NCI-H2227 (cell line): ENCODE data around the gene CMTM7.
"Not testable (repeated sequence)": the region's sequence is repeated elsewhere in the genome, so short reads cannot be mapped to it uniquely, and the experiment has no call there.

Source experiments
- DNase-seq: peaks from one replicate; lab custom pipeline; 2025; ENCODE audit not compliant: unreplicated experiment; lab: John Stamatoyannopoulos, UW

The CMTM7 gene

DNA sequence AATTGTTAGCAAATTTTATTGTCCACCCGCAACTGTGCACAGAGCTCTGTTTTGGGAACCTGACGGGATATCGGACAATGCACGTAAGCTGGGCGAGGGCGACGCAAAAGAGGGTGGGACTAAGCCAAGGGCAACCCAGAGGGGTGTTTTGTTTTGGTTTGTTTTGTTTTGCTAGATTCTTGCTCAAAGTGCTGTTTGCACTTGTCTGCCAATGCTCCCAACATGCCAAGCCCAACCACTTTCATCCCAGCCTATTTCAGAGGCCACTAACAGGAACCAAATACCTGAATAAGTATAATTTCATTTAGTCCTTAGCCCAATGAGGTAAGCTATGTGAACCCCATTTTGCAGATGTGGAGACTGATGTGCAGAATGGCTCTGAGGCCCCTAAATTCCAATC lies 9.7 kb upstream of the CMTM7 start:
- DNase-seq, result no peak

DNA sequence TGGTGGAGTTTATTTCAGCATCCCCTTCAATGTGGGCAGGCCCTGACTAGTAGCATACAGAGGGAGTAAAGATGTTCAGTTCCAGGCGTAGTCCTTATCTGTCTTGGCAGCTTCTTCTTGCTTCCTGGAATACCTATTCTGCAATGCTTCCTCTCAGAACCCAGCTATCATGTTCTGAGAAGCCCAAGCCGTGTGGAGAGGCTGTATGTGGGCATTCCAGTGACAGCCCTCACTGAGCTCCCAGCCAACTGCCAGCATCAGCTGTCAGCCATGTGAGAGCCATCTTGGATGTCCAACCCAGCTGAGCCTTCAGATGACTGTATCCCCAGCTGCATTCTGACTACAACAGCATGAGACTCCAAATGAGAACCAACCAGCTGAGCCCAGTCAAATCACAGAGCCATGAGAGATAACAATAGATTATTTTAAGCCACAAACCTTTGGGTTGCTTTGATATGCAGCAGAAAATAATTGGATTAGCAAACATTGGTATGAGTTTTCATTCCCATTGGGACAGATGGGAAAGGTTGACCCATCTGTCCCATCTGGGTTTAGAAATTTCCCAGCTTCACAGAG lies 8.4 kb upstream of the CMTM7 start:
- DNase-seq, result no peak

DNA sequence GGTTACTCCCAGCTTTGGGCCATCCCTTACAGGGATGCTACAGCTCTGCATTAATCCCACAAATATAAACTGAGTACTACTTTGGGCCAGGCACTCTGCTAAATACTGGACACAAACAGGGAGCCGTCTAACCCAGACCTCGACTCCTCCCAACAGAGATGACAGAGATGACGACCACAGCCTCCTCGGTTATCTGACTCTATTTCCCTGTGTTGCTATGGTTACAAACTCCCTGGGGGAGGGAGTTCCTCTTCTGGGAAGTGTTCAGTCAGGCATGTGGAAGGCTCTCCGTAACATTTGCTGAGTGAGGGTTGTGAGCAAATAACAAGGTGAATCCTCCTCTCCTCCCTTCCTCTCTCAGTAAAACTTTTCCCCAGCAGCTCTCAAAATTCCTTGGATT lies 6.7 kb upstream of the CMTM7 start:
- DNase-seq, result no peak

DNA sequence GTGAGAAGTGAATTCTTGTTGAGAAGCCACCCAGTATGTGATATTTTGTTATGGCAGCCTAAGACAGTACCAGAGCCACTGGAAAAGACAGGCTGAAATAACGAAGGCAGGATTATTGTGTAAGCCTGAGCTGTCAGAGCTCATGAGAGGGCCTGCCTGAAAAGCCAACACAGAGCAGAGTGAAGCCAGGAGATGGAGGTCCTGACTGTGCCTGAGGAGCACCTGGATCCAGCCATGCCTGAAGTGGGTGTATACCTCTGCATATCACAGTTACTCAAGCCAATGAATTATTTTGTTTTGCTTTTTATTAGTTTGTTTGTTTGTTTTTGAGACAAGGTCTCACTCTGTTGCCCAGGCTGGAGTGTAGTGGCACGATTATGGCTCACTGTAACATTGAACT lies 4.1 kb upstream of the CMTM7 start:
- no peak for DNase-seq

DNA sequence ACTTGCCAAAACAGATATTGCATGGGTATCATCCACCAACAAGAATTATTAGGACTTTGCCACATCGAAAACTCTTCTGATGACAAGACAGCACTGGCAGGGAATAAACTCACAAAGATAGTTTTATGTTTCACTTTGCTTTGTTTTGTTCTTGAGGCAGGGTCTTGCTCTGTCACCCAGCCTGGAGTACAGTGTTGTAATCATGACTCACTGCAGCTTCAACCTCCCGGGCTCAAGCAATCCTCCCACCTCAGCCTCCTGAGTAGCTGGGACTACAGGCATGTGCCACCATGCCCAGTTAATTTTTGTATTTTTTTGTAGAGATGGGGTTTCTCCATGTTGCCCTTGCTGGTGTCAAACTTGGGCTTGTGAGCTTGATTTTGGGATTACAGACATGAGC lies 2.1 kb upstream of the CMTM7 start:
- not testable (repeated sequence) for DNase-seq

DNA sequence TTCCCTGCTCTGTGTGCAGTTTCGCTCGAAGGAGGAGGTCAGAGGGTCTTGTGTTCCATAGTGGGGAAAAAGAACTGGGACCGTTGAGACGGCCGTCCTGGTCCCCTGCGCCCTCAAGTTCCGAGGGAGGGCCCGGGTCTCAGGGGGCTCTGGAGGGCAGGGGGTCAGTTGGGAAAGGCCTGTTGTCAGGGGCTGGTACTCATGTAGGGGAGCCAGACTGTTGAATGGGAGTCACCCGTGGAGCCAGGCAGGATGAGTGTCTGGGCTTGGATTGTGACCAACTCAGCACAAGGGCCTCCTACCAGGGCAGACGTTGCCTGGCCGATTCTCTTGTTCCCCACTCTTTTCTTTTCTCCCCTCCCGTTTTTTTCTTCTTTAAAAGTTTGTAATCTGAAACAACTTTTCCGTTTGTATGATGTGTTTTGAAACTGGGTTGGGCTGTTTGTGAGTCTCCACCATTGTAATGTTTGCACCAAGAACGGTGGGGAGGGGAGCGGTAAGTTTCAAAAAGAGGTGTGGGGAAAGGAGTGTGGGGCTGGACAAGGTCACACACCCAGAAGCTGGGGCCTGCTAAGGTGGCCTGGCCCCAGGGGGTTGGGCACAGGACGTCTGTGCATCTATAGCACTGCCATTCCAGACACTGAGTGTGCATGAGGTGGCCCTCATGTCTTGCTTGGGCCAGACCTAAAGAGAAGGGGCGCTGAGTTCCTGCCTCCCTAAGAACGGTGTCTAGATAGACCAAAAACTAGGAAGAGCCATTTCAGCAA lies 1.1 kb downstream of the CMTM7 start:
- no peak for DNase-seq

DNA sequence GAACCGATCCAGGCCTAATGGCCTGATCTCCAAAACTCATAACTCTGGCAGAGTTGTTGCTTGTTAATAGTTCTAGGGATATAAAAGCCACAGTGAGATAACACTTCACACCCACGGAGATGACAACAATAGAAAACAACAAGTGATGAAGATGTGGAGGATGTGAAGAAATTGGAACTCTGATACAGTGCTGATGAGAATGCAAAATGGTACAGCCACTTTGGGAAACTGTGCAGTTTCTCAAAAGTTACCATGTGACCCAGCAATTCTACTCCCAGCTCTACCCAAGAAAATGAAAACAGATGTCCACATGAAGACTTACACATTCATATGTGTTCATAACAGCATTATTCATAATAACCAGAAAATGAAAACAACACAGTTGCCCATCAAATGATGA lies 3.8 kb downstream of the CMTM7 start:
- DNase-seq, result no peak

DNA sequence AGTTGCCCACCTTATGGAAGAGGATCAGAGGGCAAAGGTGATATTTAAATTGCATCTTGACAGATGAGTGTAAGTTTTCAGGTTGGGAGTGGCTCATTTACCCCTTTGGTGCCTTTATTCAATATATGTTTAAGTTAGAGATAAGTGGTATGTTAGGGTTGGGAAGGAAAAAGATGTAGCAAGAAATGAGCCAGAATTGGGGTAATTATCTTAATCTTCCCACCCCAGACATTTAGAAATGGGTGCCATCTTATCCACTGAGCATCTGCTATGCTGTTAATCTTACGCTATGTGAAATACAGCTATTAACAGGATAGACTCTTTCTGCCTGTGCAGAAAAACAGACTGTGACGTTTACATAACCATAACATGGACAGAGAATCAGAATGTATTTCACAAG lies 6.3 kb downstream of the CMTM7 start:
- DNase-seq, result peak; percentile 10

DNA sequence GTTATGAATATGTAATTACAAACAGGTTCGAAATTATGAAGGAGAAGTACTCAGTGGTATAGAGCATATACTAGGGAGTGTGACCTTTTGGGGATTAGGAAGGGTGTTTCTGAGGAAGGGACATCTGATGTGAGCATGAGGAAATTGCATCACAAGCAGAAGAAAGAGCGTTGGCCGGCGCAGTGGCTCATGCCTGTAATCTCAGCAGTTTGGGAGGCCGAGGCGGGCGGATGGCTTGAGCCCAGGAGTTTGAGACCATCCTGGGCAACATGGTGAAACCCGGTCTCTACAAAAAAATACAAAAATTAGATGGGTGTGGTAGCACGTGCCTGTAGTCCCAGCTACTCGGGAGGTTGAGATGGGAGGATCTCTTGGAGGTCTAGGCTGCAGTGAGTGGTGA lies 6.9 kb downstream of the CMTM7 start:
- no peak for DNase-seq

DNA sequence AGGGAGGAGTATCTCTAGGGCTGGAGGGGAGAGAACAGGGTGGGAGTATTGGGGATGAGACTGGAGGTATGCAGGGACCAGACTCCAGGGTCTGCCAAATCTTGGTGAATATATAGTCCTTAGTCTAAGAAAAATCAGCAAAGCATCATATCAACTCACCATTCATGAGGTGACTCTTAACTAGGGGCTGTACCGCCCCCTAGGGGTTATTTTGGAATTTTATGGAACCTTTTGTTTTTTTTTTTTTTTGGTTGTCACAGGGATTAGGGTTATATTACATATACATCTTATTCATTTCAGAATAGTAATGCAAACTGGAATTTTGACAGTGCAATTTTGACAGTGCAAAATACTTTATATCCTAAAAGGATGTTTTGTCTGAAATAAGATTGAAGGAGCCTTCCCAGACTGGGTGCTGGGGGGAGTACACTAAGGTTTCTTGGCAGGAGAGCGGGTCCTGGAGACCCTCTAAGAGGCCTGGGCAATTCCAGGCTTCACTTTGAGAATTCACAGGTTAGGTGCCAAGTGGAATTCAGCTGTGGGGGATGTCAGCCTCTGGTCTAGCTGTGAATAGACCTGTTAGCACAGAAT lies 7.5 kb downstream of the CMTM7 start:
- peak; percentile 61 for DNase-seq

DNA sequence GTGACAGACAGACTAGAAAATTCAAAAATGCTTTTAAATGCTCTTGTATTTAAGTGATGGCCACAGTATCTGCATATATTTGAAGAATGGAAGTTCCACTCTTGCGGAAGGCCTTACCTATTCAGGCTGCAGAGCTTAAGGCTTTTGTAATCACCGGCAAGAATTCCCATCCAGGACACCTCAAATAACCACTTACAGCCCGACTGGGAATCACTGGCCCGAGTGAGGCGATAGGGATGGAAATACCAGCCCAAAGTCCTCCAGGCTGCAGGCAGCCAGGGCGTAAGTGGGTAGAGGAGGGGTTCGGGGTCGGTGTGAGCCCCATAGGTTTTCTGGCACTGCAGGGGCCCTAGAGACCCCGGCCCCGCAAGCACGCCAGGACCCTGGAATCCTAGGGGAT lies 9.5 kb downstream of the CMTM7 start:
- no peak for DNase-seq

DNA sequence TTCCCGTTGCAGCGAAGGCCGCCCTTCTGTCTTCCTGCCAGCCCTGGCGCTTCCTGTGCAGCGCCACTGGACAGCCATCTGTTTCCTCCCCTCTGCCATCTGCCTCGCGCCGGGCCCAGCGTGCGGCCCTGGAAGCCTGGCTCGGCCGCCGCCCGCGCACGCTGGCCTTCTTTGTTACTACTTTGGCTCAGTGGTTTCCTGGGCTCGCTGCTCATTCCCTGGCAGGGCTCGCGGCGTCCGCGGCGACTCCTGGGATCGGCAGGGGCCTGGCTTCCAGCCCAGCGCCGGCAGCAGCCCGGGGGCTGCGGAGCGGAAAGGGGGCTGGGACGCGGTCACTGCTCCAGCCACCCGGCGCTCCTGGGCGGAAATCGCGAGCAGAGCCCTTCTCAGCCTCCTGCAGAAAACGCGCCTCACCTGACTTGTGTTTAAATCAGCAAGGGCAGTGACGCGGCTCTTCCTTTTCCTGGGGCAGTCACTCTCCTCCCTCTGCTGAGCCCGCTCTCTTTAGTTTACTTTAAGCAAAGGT lies 10.0 kb downstream of the CMTM7 start:
- peak; percentile 74 for DNase-seq

DNA sequence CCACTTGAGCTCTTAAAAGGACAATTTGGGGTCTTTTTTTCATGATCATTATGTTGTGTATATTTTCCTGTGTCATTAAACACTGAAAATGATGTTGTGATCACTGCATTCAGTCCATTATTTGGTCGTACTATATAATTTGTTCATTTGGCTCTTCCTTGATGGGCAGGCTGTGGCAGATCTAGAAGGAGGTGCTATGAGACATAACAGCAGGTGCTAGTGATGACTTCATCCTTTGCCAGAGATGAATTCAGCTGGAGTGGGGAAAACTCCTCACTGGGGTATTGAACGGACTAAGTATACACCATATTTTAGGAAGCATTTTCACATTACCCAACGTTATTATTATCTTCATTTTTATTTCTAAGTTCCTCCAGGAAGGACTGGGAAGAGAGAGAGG lies 12.0 kb downstream of the CMTM7 start:
- peak; percentile 58 for DNase-seq

DNA sequence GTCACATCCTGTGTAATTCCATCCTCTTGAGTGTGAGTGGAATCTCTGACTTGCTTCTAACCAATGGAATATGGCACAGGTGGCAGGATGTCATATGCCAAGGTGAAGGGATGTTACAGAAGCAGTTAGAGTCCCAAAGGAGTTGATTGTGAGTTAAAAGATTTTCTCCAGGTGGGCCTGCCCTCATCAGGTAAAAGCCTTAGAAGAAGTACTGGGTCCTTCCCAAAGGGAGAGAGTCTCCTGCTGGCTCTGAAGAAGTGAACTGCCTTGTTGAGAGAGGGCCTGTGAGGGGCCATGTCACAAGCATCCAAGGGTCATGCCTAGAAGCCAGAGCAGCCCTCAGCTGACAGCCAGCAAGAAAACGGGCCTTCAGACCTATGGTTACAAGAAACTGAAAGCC lies 13.1 kb downstream of the CMTM7 start:
- no peak for DNase-seq

DNA sequence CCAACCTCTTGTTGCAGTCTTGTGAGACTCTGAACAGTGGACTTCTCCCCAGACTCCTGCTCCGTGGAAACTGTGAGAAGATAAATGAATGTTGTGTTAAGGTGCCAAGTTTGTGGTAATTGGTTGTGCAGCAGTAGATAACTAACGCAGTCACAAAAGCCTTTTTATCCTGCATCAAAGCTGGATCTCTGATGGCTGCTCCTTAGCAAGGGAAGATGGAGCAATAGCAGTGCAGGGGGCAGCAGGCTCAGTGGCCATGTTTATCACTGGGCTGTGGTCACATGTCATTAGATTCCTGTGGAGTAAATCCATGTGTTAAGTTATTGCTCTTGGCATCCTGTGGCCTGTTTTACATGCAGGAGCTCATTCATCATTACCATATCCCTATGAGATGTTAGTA lies 13.5 kb downstream of the CMTM7 start:
- DNase-seq, result no peak

DNA sequence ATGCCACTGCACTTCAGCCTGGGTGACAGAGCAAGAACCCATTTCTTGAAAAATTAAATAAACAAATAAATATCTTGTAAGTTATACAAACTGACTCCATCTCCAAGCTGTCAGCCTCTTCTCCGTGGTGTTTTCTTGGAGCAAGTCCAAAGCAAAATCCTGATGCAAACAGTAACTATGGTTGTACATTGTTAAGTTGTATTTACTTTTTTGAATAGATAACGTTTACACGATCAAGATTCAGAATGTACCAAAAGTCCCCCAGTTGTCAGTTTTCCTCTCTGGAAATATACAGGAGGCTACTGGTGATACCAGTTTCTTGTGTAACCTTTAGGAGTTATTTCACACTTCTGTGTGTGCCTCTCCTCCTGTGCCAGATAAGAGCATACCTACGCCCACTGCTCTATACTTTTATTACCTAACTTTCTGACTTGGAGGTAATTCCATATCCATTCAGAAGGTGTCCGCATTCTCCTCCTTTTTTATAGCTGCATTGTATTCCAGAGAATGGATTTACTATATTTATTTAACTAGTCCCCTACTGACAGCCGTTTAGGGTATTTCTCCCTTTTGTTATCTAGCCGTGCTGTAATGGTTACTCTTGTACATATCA lies 14.2 kb downstream of the CMTM7 start:
- DNase-seq, result no peak

DNA sequence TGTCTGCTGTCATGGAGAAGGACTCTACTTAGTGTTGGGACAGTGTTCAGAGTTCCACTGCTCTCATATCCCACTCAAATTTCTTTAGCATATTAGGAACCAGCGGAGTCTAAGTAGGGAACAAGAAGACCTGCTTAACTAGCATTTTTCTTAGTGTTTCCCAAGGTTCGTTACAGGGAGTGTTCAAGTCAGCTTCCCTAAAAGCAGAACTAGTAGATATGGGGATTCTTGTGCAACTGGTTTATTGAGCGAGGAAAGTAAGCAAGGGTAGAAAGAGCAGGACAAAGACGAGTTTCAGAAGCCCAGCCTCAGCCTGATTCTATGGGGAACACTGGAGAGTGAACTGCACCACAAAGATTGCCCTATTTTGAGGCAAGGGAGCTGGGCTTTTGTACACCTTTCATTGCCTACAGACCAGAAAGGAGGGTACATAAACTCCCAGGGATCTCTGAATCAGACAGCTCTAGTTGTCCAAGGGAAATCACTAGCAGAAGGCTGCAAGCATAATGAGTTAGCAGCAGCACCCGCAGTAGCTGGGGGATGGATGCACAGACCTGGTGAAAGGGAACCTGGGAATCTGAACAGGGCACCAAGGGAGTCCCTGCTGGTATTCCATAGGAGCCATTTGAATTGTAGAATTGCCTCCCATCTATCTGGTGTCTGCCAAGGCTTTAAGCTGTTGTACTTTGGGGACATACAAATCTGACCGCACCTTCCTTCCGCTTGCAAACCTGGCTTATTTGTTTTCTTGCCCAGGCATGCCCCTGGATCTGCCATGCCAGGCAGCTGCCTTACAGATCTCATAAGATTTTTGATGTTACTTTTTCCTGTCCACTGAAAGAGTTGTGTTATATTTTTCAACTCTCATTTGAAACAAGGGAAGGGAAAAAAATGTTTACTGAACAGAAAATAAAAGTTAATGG lies 15.1 kb downstream of the CMTM7 start:
- no peak for DNase-seq

DNA sequence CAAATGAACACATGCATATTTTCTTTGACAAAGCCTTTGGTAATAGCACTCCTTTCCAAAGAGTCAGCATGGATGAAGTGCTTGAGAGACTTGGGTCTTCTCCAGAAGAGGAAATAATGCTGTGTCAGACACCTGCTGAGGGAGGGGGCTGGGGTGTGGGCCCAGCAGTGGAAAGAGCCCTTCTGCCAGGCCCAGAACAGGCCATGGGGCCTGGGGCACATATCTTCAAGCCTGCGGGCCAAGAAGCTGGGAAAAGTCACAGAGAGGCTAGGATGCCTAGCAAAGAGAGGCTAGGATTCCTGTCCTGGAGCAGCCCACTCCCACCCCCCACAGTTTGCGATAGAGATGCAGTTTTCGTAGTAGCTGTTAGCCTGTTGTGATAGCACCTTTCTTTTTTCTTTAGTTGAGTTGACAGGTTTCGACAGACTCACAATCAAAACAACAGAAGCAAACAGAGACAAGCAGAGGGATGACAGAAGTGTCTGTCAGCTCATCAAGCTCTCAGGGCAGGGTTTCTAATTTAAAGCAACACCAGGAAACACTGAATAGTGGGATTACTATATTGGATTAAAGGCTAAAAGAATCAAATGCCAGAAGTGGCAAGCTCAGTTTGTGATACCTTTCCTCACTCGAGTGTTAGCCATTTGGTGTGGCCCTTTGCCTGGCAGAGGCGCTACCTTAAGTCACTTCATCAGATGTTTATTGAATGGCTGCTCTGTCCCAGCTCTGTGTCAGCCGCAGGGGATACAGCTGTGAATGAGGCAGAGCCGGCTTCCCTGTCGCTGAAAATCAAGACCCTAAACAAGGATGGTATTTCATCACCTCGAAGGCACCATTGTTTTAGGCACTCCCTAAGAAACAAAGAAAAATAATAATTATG lies 19.0 kb downstream of the CMTM7 start:
- DNase-seq, result no peak

DNA sequence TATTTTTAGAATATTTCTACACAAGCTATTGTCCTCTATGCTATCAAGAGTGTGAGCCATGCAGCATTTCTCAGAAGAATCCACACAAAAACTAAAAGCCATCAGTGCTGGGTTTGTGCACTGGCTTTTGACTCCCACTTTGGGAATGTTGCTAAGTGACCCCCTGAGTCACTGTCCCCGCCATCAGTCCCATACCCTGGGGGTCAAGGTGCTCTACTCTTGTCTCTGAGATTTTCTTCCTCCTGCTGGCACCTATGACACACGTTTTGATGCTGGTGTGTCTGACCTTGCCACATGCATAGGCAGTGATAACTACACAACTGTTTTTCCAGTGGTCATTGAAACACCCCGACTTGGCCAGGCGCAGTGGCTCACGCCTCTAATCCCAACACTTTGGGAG lies 19.8 kb downstream of the CMTM7 start:
- no peak for DNase-seq

DNA sequence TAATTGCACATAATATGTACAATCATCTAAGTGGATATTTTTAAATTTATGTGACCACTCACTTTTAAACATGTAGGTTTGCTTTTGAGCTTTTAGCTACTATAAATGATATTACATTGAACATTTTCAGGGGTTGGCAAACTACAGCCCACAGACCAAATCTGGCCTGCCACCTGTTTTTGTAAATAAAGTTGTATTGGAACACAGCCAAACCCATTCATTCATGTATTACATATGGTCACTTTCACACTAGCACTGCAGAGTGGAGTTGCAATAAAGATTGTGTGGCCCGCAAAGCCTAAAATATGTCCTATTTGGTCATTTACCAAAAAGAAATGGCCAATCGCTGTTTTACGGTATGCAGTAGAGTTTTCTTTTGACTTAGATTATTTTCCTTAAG lies 21.2 kb downstream of the CMTM7 start:
- DNase-seq, result no peak
